Stimulated activated CD4-positive, alpha-beta T cell treated with anti-CD3 and anti-CD28 coated beads, Interleukin-12 subunit alpha, Interleukin-12 subunit beta, amount 100 ng/mL, for 24 hours (primary cell): Measurements from ENCODE around the gene B3GLCT.
"Not testable (repeated sequence)": the region's sequence is repeated elsewhere in the genome, so short reads cannot be mapped to it uniquely, and the experiment has no call there.

Source experiments
- DNase-seq, 2 experiments: peaks; one replicate each; pipeline ENCODE4 v3.0.0-alpha.2; 2020; ENCODE audit warnings: low read depth in 2 of 2

B3GLCT gene

GRCh38 chr13:31199849-31200636, at the start of gene B3GLCT:
TSS of gene B3GLCT (plus strand) at chr13:31199975. CDS start at chr13:31200085, 110 bp downstream.
- DNase-seq: peak; percentile 60 to 61

- DNase-seq: no peak
Observed at GRCh38 chr13:31150315-31150985, 49.3 kb upstream of the B3GLCT start.

- no peak for DNase-seq
Observed at GRCh38 chr13:31151837-31152236, 47.9 kb upstream of the B3GLCT start.

- DNase-seq: no peak
Observed at GRCh38 chr13:31154939-31155338, 44.8 kb upstream of the B3GLCT start.

GRCh38 chr13:31159306-31159705, 40.5 kb upstream of the B3GLCT start:
- no peak for DNase-seq

- peak; percentile 34 to 43 for DNase-seq
Observed at GRCh38 chr13:31160857-31161556, 38.8 kb upstream of the B3GLCT start.

- peak; percentile 96 for DNase-seq
Observed at GRCh38 chr13:31161557-31162150, 38.1 kb upstream of the B3GLCT start, which contains the start of gene HSPH1. TSS of gene HSPH1 (minus strand) at chr13:31161904. CDS start at chr13:31161582, 322 bp downstream.

- DNase-seq: peak; percentile 87 to 89
Observed at GRCh38 chr13:31162151-31163008, 37.4 kb upstream of the B3GLCT start.

GRCh38 chr13:31166591-31166990, 33.2 kb upstream of the B3GLCT start:
- DNase-seq: no peak

- no peak for DNase-seq
Observed at GRCh38 chr13:31167490-31167889, 32.3 kb upstream of the B3GLCT start.

- DNase-seq: no peak
Observed at GRCh38 chr13:31168166-31168565, 31.6 kb upstream of the B3GLCT start.

- DNase-seq: no peak
Observed at GRCh38 chr13:31168736-31169135, 31.0 kb upstream of the B3GLCT start.

- no peak for DNase-seq
Observed at GRCh38 chr13:31172001-31172400, 27.8 kb upstream of the B3GLCT start.

- no peak for DNase-seq
Observed at GRCh38 chr13:31172535-31172934, 27.2 kb upstream of the B3GLCT start.

GRCh38 chr13:31174018-31174417, 25.8 kb upstream of the B3GLCT start:
- no peak for DNase-seq

GRCh38 chr13:31175847-31176532, 23.8 kb upstream of the B3GLCT start:
- no peak for DNase-seq

- DNase-seq: not testable (repeated sequence)
Observed at GRCh38 chr13:31177813-31178495, 21.8 kb upstream of the B3GLCT start.

GRCh38 chr13:31179241-31179640, 20.5 kb upstream of the B3GLCT start:
- no peak for DNase-seq

GRCh38 chr13:31179754-31180153, 20.0 kb upstream of the B3GLCT start:
- DNase-seq: no peak

GRCh38 chr13:31182987-31183386, 16.8 kb upstream of the B3GLCT start:
- DNase-seq: no peak
